Stomach (tissue), 19 donors: ENCODE measurements around the gene PPP1R37. TPM values are rescaled to one million over a fixed set of nuclear protein-coding genes. Genes with fewer than 3 reads are reported as not detected.
A peak's percentile ranks its signal among the peaks of the same experiment; 100 is the strongest.

ENCODE experiments used
- DNase-seq, 2 donors: peaks; one replicate each; pipeline versions ENCODE4 v3.0.0 to v3.0.0-alpha.2; 2013 to 2019
- H3K27ac ChIP-seq, 5 donors: fragments of 200-600 bp in 4 of 5; sonication (generic) in 4 of 5; one replicate each; pipeline ENCODE4 v1.5.1; 2013 to 2019; ENCODE audit warnings: mild to moderate bottlenecking in 1 of 5, moderate library complexity in 1 of 5
- H3K27me3 ChIP-seq, 3 donors: fragments of 200-600 bp; sonication (generic); one replicate each; pipeline ENCODE4 v1.5.1; 2017 to 2019; ENCODE audit warnings: mixed run types in 1 of 3
- H3K36me3 ChIP-seq, 4 donors: fragments of 200-600 bp; sonication (generic); 1 replicate in 3 of 4; 2 replicates in 1 of 4; pipeline ENCODE4 v1.5.1; 2016 to 2019
- H3K4me1 ChIP-seq, 4 donors: fragments of 200-600 bp; sonication (generic); one replicate each; pipeline ENCODE4 v1.5.1; 2016 to 2019
- H3K4me3 ChIP-seq, 4 donors: fragments of 200-600 bp; sonication (generic) in 3 of 4; one replicate each; pipeline ENCODE4 v1.5.1; 2016 to 2019; ENCODE audit warnings: mild to moderate bottlenecking in 1 of 4
- H3K9me3 ChIP-seq, 4 donors: fragments of 200-600 bp; sonication (generic); one replicate each; pipeline ENCODE4 v1.5.1; 2016 to 2019
- CTCF ChIP-seq, 7 experiments: fragments of 450-650 bp in 4 of 7; fragments of 200-600 bp in 3 of 7; sonication (generic) in 3 of 7; IDR thresholded peaks; one replicate each; pipeline ENCODE4 v1.5.1; 2016 to 2019; ENCODE audit warnings: antibody characterized with exemption in 7 of 7, control low read depth in 2 of 7, mild to moderate bottlenecking in 1 of 7
- EP300 ChIP-seq: sonication (generic); formaldehyde crosslinking; IDR thresholded peaks from one replicate; pipeline ENCODE4 v1.6.1; 2017; ENCODE audit warnings: antibody characterized with exemption
- POLR2A ChIP-seq, 4 donors: fragments of 450-650 bp; IDR thresholded peaks; one replicate each; pipeline ENCODE4 v1.6.1; 2016; ENCODE audit warnings: antibody characterized with exemption in 4 of 4, control low read depth in 2 of 4, mild to moderate bottlenecking in 1 of 4, moderate library complexity in 1 of 4
- POLR2AphosphoS5 ChIP-seq, 3 donors: sonication (generic); formaldehyde crosslinking; IDR thresholded peaks; one replicate each; pipeline ENCODE4 v1.6.1; 2016; ENCODE audit warnings: antibody characterized with exemption in 3 of 3
- WGBS, 5 donors: extraction: QIAGEN DNeasy Blood & Tissue Kit in 3 of 5; methylation state at CpG; one replicate each; pipeline versions ENCODE4 v1.1.5 to v1.1.7; 2013 to 2018; 5-methylcytosine and 5-hydroxymethylcytosine counted together
- intact Hi-C: fragments of 100-400 bp; cut with DNase I; formaldehyde crosslinking; loops from one replicate; pipeline ENCODE4 v1.15.1; 2023; ENCODE audit warnings: low total_unique reads
- long read RNA-seq, 10 donors: transcript quantifications; one replicate each; lab custom pipeline, GENCODE V29; 2026
- polyA plus RNA-seq, 3 donors: library from polyadenylated mRNA; stranded (reverse); fragments of 200-250 nt; gene quantifications; one replicate each; pipeline ENCODE4 v1.2.3, GENCODE V29; 2013
- total RNA-seq, 5 donors: library from RNA; depleted of rRNA; stranded (reverse); fragments of >200 nt; gene quantifications; one replicate each; pipeline versions ENCODE4 v1.1.0 to v1.2.3, GENCODE V29; 2014 to 2016
- donor health status: healthy with polysubstance abuse.
- donor health status: Bipolar disorder and iron deficiency.
- donor health status: healthy.

Gene PPP1R37
- total RNA-seq (100 to 1,000 TPM in 1 of 5 donors, 10 to 100 TPM in 4; 25.7 to 268 (median 55.4) TPM), polyA plus RNA-seq (10 to 100 TPM; 32.4 to 95.8 (median 39.7) TPM)
- long read RNA-seq, donor 1, partial matches to known transcripts = 9 of 17 reads
- long read RNA-seq, donor 1, other reads (novel, unspliced or antisense) = 0 of 17 reads
- long read RNA-seq, donor 2, partial matches to known transcripts = 6 of 13 reads
- long read RNA-seq, donor 2, other reads (novel, unspliced or antisense) = 0 of 13 reads
- long read RNA-seq, donor 3, partial matches to known transcripts = 0 of 3 reads
- long read RNA-seq, donor 3, other reads (novel, unspliced or antisense) = 0 of 3 reads
- long read RNA-seq, donor 4 = 0 reads
- long read RNA-seq, donor 5, partial matches to known transcripts = 8 of 12 reads
- long read RNA-seq, donor 5, other reads (novel, unspliced or antisense) = 0 of 12 reads
- long read RNA-seq, donor 6, transcript PPP1R37-204 (3 exons, 1,719 nt) = minor isoform, 9 of 22 reads
- long read RNA-seq, donor 6, transcript PPP1R37-201 (13 exons, 3,163 nt) = major isoform, 13 of 22 reads
- long read RNA-seq, donor 6, partial matches to known transcripts = 0 of 22 reads
- long read RNA-seq, donor 6, other reads (novel, unspliced or antisense) = 0 of 22 reads
- long read RNA-seq, donor 7, partial matches to known transcripts = 0 of 3 reads
- long read RNA-seq, donor 7, other reads (novel, unspliced or antisense) = 0 of 3 reads
- long read RNA-seq, donor 8, transcript PPP1R37-201 (13 exons, 3,163 nt) = major isoform, 5 of 14 reads
- long read RNA-seq, donor 8, partial matches to known transcripts = 5 of 14 reads
- long read RNA-seq, donor 8, other reads (novel, unspliced or antisense) = 0 of 14 reads
- long read RNA-seq, donor 9, partial matches to known transcripts = 0 of 5 reads
- long read RNA-seq, donor 9, other reads (novel, unspliced or antisense) = 0 of 5 reads
- long read RNA-seq, donor 10, partial matches to known transcripts = 7 of 12 reads
- long read RNA-seq, donor 10, other reads (novel, unspliced or antisense) = 0 of 12 reads

- peak; percentile 95 to 99 for DNase-seq
- Histone ChIP-seq H3K27me3 (no peaks in the 10 kb centered on the region), H3K9me3 (no peaks in the 10 kb centered on the region), H3K36me3 (peaks cover 12 to 22% (median 21%) of the 10 kb centered on the region in 4 donors), H3K4me1 (peaks cover 57 to 88% (median 63%) of the 10 kb centered on the region in 4 donors), H3K4me3 (peak within 1 kb of the TSS; percentile 86 to 100 (median 94)), H3K27ac (peak within 1 kb of the TSS; percentile 80 to 95 (median 89))
- intact Hi-C loops = no loop called here
- 0 to 1% (median 0%) methylated on average over 68 to 103 of the region's 103 CpGs for WGBS, 5 donors
- TF ChIP-seq CTCF (IDR thresholded peaks at IDR 0.05) = peak in 5 of 7 experiments; percentile 4 to 40 (median 28)
- TF ChIP-seq POLR2AphosphoS5 (IDR thresholded peaks at IDR 0.05) = peak; percentile 62 to 89 (median 71)
- TF ChIP-seq POLR2A (IDR thresholded peaks at IDR 0.05) = no peak
These were observed at the start of gene PPP1R37 for GRCh38 chr19:45092747-45093678. Gene PPP1R37, plus strand, starts transcription at chr19:45093179. Its CDS starts 147 bp downstream, at chr19:45093326.

- WGBS, 5 donors = 32 to 46% (median 39%) methylated on average over 13 to 14 of the region's 14 CpGs
- peak in 1 of 3 donors; percentile 63 for TF ChIP-seq POLR2AphosphoS5 (IDR thresholded peaks at IDR 0.05)
- no peak for TF ChIP-seq EP300
- Histone ChIP-seq H3K27ac (peak overlapping the region; percentile 31 to 72 (median 63)), H3K36me3 (peaks cover 35 to 63% (median 59%) of the 10 kb centered on the region in 4 donors), H3K4me3 (peak overlapping the region in 1 of 4 donors; percentile 32), H3K9me3 (no peaks in the 10 kb centered on the region), H3K4me1 (peaks cover 55 to 97% (median 93%) of the 10 kb centered on the region in 4 donors), H3K27me3 (no peaks in the 10 kb centered on the region)
- DNase-seq = peak; percentile 62 to 86
- intact Hi-C loops = no loop called here
These were observed 47.2 kb upstream of the PPP1R37 start for GRCh38 chr19:45045671-45046353.

GRCh38 chr19:45046355-45046754 is 46.6 kb upstream of the PPP1R37 start:
- Histone ChIP-seq H3K9me3 (no peaks in the 10 kb centered on the region), H3K4me1 (peaks cover 55 to 97% (median 93%) of the 10 kb centered on the region in 4 donors), H3K27ac (peak overlapping the region; percentile 31 to 72 (median 63)), H3K4me3 (peak overlapping the region in 1 of 4 donors; percentile 32), H3K36me3 (peaks cover 31 to 59% (median 58%) of the 10 kb centered on the region in 4 donors), H3K27me3 (no peaks in the 10 kb centered on the region)
- intact Hi-C loops = no loop called here
- 46 to 70% (median 58%) methylated on average over 7 of the region's 7 CpGs for WGBS, 5 donors
- no peak for TF ChIP-seq EP300
- no peak for TF ChIP-seq POLR2AphosphoS5 (IDR thresholded peaks at IDR 0.05)
- no peak for TF ChIP-seq CTCF (IDR thresholded peaks at IDR 0.05)
- TF ChIP-seq POLR2A (IDR thresholded peaks at IDR 0.05) = no peak
- DNase-seq = no peak
